HepG2 (cell line): ENCODE measurements around the gene DHX29.

Source experiments
- SIN3A ChIP-seq: IDR thresholded peaks from 2 replicates; pipeline ENCODE4 v1.6.1; 2011; ENCODE audit warnings: low read depth, mild to moderate bottlenecking, control low read depth, low read length, borderline replicate concordance
- ZNF839 ChIP-seq: sonication (generic); formaldehyde crosslinking; IDR thresholded peaks from 2 replicates; pipeline ENCODE4 v1.4.0; 2020; ENCODE audit warnings: missing genetic modification reagents, mild to moderate bottlenecking, borderline replicate concordance
- ZNF883 ChIP-seq: sonication (generic); formaldehyde crosslinking; IDR thresholded peaks from 2 replicates; pipeline ENCODE4 v1.5.1; 2020; ENCODE audit warnings: mild to moderate bottlenecking, missing genetic modification reagents; ENCODE audit errors: not compliant biosample characterization

DNA sequence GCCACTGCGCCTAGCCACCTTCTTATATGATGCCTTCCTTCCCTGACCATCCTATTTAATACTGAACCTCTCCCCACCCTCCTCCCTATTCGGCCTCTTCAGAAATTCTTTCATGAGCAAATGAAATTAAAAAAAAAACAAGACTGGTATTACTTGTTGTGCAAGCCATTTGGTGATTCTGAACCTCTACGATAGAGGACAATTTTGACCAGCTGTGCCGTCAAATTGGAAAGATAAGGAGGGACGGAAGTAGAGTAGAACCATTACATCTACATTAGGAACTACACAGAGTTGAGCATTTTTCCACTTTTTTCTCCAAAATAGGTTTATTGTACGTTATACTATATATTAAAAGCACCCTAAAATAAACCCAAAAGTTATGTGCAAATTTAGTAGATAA is 2.9 kb downstream of the DHX29 start:
- TF ChIP-seq ZNF883 (CRISPR knock-in tag) (no peak), SIN3A (no peak), ZNF839 (CRISPR knock-in tag) (no peak)
